Stomach smooth muscle (tissue), 2 donors: ENCODE results near the gene TBC1D14.

Experiments used
- H3K27ac ChIP-seq: one replicate; pipeline ENCODE4 v1.7.0; 2013; ENCODE audit warnings: mild to moderate bottlenecking, low read length, inconsistent platforms
- H3K27me3 ChIP-seq, 2 donors: one replicate each; pipeline ENCODE4 v1.7.0; 2013; ENCODE audit warnings: low read length in 2 of 2; ENCODE audit not compliant: insufficient read depth in 2 of 2, control insufficient read depth in 1 of 2
- H3K36me3 ChIP-seq, 2 donors: one replicate each; pipeline ENCODE4 v1.7.0; 2013; ENCODE audit warnings: low read length in 2 of 2; ENCODE audit not compliant: control insufficient read depth in 2 of 2, insufficient read depth in 2 of 2
- H3K4me1 ChIP-seq: one replicate; pipeline ENCODE4 v1.7.0; 2013; ENCODE audit warnings: low read length; ENCODE audit not compliant: control insufficient read depth, insufficient read depth
- H3K4me3 ChIP-seq, 2 donors: one replicate each; pipeline ENCODE4 v1.7.0; 2013; ENCODE audit warnings: low read length in 2 of 2
- H3K9ac ChIP-seq, 2 donors: one replicate each; pipeline ENCODE4 v1.7.0; 2013; ENCODE audit warnings: low read length in 2 of 2, mild to moderate bottlenecking in 1 of 2
- H3K9me3 ChIP-seq, 2 donors: one replicate each; pipeline ENCODE4 v1.7.0; 2013; ENCODE audit warnings: low read length in 2 of 2; ENCODE audit not compliant: control insufficient read depth in 2 of 2
- donor health status: healthy.
- donor health status: Pancreatic carcinoma.

The TBC1D14 gene

DNA sequence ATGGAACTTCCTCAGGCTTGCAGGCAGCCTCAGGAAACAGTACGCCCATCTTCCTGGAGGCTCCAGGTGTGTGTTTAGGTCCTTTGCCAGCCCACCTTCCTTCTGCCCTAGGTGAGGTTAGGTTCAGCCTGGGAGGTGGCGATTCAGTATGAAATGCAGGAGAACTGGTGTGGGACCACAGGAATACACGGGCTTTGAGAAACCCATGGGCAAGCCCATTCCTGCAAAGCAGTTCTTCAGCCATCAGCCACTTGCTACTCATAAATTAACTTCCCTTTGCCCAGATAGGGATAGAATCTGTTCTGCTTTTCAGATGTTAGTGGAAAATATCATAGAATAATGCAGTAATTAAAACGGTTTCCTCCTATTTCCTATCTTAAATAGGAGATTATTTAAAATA, 32.2 kb downstream of the TBC1D14 start:
- Histone ChIP-seq H3K9me3 (no peaks in the 10 kb centered on the region), H3K27me3 (no peaks in the 10 kb centered on the region), H3K36me3 (no peaks in the 10 kb centered on the region), H3K9ac (no peak overlapping the region), H3K4me3 (no peak overlapping the region), H3K27ac (no peak overlapping the region), H3K4me1 (peaks cover 14% of the 10 kb centered on the region)

GRCh38 chr4:6942238-6942800, 32.7 kb downstream of the TBC1D14 start:
- Histone ChIP-seq H3K4me1 (peaks cover 14% of the 10 kb centered on the region), H3K36me3 (no peaks in the 10 kb centered on the region), H3K27ac (no peak overlapping the region), H3K4me3 (no peak overlapping the region), H3K9me3 (no peaks in the 10 kb centered on the region), H3K9ac (no peak overlapping the region), H3K27me3 (no peaks in the 10 kb centered on the region)

GRCh38 chr4:6943012-6943884, 33.6 kb downstream of the TBC1D14 start:
- H3K27ac ChIP-seq = no peak overlapping the region
- H3K36me3 ChIP-seq = no peaks in the 10 kb centered on the region
- H3K9me3 ChIP-seq = no peaks in the 10 kb centered on the region
- no peak overlapping the region for H3K9ac ChIP-seq
- no peaks in the 10 kb centered on the region for H3K27me3 ChIP-seq
- H3K4me1 ChIP-seq = peaks cover 14% of the 10 kb centered on the region
- no peak overlapping the region for H3K4me3 ChIP-seq

DNA sequence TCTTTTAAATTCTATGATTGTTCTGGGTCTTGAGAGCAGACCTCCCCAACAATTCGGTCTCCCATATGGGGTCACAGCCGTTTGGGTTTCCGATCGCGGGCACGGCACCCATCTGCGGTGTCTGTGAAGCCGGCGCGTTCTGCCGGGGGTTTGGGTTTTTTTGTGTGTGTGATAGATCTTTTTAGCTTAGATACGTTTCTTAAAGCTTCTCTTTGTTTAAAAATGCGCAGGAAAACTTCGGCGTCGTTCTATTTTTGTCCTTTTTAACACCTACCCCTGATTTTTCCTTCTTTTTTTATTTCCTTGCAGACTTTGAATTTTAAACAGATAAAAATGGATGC, 34.2 kb downstream of the TBC1D14 start:
- H3K9me3 ChIP-seq = no peaks in the 10 kb centered on the region
- H3K9ac ChIP-seq = no peak overlapping the region
- H3K36me3 ChIP-seq = no peaks in the 10 kb centered on the region
- H3K27ac ChIP-seq = no peak overlapping the region
- H3K4me3 ChIP-seq = no peak overlapping the region
- no peaks in the 10 kb centered on the region for H3K27me3 ChIP-seq
- H3K4me1 ChIP-seq = peaks cover 14% of the 10 kb centered on the region

- Histone ChIP-seq H3K27me3 (no peaks in the 10 kb centered on the region), H3K27ac (no peak overlapping the region), H3K36me3 (no peaks in the 10 kb centered on the region), H3K9me3 (no peaks in the 10 kb centered on the region), H3K4me3 (no peak overlapping the region), H3K4me1 (peaks cover 14% of the 10 kb centered on the region), H3K9ac (no peak overlapping the region)
These were observed 34.9 kb downstream of the TBC1D14 start for GRCh38 chr4:6944301-6945051.

DNA sequence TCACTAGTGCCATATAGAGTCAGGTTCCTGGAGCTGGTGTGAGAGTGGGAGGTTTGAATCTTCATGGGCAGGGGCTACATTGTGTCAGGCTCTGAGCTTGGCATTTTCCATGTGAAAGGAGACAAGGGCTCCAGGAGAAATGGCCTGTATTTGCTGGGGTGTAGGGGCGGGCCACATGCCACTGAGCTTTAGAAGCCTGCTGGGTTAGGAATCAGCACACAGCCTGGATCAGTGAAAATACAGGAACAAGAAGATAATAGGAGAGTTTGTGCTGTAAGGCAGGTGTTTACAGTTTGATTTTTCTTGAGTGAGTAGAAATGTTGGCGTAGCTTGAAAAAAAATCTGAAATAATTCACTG, 35.4 kb downstream of the TBC1D14 start:
- Histone ChIP-seq H3K4me3 (no peak overlapping the region), H3K27me3 (no peaks in the 10 kb centered on the region), H3K9ac (no peak overlapping the region), H3K27ac (no peak overlapping the region), H3K4me1 (peaks cover 14% of the 10 kb centered on the region), H3K36me3 (no peaks in the 10 kb centered on the region), H3K9me3 (no peaks in the 10 kb centered on the region)

DNA sequence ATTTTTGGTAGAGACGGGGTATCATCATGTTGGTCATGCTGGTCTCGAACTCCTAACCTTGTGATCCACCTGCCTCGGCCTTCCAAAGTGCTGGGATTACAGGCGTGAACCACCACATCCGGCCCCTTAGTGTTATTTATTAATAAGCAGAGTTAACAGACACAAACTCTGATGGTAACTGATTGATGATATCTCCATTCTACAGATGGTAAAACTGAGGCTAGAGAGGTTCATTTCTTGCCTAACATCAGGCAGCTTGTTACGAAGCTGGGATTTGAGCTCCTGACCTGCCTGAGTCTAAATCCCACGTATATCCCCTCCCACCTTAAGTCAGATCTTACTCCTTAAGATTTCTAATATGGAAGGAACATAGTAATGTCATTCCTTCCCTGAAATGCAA, 36.9 kb downstream of the TBC1D14 start:
- peaks cover 11% of the 10 kb centered on the region for H3K4me1 ChIP-seq
- H3K4me3 ChIP-seq = no peak overlapping the region
- no peaks in the 10 kb centered on the region for H3K27me3 ChIP-seq
- H3K9ac ChIP-seq = no peak overlapping the region
- no peaks in the 10 kb centered on the region for H3K36me3 ChIP-seq
- H3K27ac ChIP-seq = no peak overlapping the region
- H3K9me3 ChIP-seq = no peaks in the 10 kb centered on the region

GRCh38 chr4:6948134-6948460, 38.5 kb downstream of the TBC1D14 start:
- Histone ChIP-seq H3K27me3 (no peaks in the 10 kb centered on the region), H3K4me3 (no peak overlapping the region), H3K9me3 (no peaks in the 10 kb centered on the region), H3K36me3 (no peaks in the 10 kb centered on the region), H3K9ac (no peak overlapping the region), H3K27ac (no peak overlapping the region), H3K4me1 (peaks cover 2% of the 10 kb centered on the region)

- Histone ChIP-seq H3K9me3 (no peaks in the 10 kb centered on the region), H3K9ac (no peak overlapping the region), H3K4me3 (no peak overlapping the region), H3K27ac (no peak overlapping the region), H3K27me3 (no peaks in the 10 kb centered on the region), H3K36me3 (no peaks in the 10 kb centered on the region), H3K4me1 (peaks cover 12% of the 10 kb centered on the region)
These were observed 42.3 kb downstream of the TBC1D14 start for GRCh38 chr4:6951880-6952381.

GRCh38 chr4:6953751-6954380, 44.2 kb downstream of the TBC1D14 start:
- Histone ChIP-seq H3K27ac (no peak overlapping the region), H3K27me3 (no peaks in the 10 kb centered on the region), H3K4me3 (peak overlapping the region; percentile 22 to 65), H3K9ac (peak overlapping the region; percentile 13 to 32), H3K4me1 (peaks cover 19% of the 10 kb centered on the region), H3K9me3 (no peaks in the 10 kb centered on the region), H3K36me3 (no peaks in the 10 kb centered on the region)
